Measurements from ENCODE around the gene POMP.

The POMP gene

GRCh38 chr13:28704282-28704681 lies 45.4 kb downstream of the POMP start:
- no peak for DNase-seq

- DNase-seq = no peak
These were observed 46.0 kb downstream of the POMP start for GRCh38 chr13:28704919-28705318.

- no peak for DNase-seq
These were observed 46.6 kb downstream of the POMP start for GRCh38 chr13:28705461-28706083.

GRCh38 chr13:28707629-28708427 lies 48.9 kb downstream of the POMP start:
- no peak for DNase-seq

GRCh38 chr13:28710161-28710560 lies 51.2 kb downstream of the POMP start:
- DNase-seq = no peak

- DNase-seq = no peak
These were observed 55.7 kb downstream of the POMP start for GRCh38 chr13:28714651-28715050.

- DNase-seq = no peak
These were observed 57.6 kb downstream of the POMP start for GRCh38 chr13:28716511-28716910.

- no peak for DNase-seq
These were observed 58.2 kb downstream of the POMP start for GRCh38 chr13:28717170-28717569.

GRCh38 chr13:28718196-28718542 lies 59.2 kb downstream of the POMP start:
- peak; percentile 33 for DNase-seq

- peak; percentile 98 for DNase-seq
These were observed 59.8 kb downstream of the POMP start, which contains the start of gene SLC46A3 for GRCh38 chr13:28718543-28719226. Gene SLC46A3, minus strand, starts transcription at chr13:28718970. Its CDS starts 972 bp downstream, at chr13:28717998.

GRCh38 chr13:28719227-28720055 lies 60.5 kb downstream of the POMP start:
- DNase-seq = no peak

- DNase-seq = no peak
These were observed 64.9 kb downstream of the POMP start for GRCh38 chr13:28723806-28724205.

GRCh38 chr13:28725046-28725610 lies 66.2 kb downstream of the POMP start:
- DNase-seq = no peak

All from left hindlimb (tissue), 1 donor.